22Rv1 (cell line): ENCODE measurements around the gene SPSB1.

Experiments used
- ZFX ChIP-seq: fragments of 450-650 bp; IDR thresholded peaks from 2 replicates; pipeline ENCODE4 v1.6.1; 2017; ENCODE audit warnings: antibody characterized with exemption, borderline replicate concordance
- TF ChIP-seq, protein P1 (sequence below): fragments of 450-650 bp; IDR thresholded peaks from 2 replicates; pipeline ENCODE4 v1.5.1; 2017; ENCODE audit warnings: mild to moderate bottlenecking

GRCh38 chr1:9351654-9352271 is 59.1 kb downstream of the SPSB1 start:
- TF ChIP-seq, protein P1, sequence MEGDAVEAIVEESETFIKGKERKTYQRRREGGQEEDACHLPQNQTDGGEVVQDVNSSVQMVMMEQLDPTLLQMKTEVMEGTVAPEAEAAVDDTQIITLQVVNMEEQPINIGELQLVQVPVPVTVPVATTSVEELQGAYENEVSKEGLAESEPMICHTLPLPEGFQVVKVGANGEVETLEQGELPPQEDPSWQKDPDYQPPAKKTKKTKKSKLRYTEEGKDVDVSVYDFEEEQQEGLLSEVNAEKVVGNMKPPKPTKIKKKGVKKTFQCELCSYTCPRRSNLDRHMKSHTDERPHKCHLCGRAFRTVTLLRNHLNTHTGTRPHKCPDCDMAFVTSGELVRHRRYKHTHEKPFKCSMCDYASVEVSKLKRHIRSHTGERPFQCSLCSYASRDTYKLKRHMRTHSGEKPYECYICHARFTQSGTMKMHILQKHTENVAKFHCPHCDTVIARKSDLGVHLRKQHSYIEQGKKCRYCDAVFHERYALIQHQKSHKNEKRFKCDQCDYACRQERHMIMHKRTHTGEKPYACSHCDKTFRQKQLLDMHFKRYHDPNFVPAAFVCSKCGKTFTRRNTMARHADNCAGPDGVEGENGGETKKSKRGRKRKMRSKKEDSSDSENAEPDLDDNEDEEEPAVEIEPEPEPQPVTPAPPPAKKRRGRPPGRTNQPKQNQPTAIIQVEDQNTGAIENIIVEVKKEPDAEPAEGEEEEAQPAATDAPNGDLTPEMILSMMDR, result no peak
- TF ChIP-seq ZFX, result no peak
